B cell (primary cell): ENCODE data around the gene SIRPB1.

Experiments
- EZH2 ChIP-seq: IDR thresholded peaks from 2 replicates; pipeline ENCODE4 v1.6.1; 2012; ENCODE audit warnings: borderline replicate concordance, low read depth, mild to moderate bottlenecking, moderate library complexity, low read length; ENCODE audit not compliant: insufficient read depth, poor library complexity, severe bottlenecking
- TF ChIP-seq, protein P1 (sequence below): fragments of 200-600 bp; IDR thresholded peaks from one replicate; pipeline ENCODE4 v1.8.0; 2022; ENCODE audit warnings: antibody characterized with exemption, mild to moderate bottlenecking

DNA sequence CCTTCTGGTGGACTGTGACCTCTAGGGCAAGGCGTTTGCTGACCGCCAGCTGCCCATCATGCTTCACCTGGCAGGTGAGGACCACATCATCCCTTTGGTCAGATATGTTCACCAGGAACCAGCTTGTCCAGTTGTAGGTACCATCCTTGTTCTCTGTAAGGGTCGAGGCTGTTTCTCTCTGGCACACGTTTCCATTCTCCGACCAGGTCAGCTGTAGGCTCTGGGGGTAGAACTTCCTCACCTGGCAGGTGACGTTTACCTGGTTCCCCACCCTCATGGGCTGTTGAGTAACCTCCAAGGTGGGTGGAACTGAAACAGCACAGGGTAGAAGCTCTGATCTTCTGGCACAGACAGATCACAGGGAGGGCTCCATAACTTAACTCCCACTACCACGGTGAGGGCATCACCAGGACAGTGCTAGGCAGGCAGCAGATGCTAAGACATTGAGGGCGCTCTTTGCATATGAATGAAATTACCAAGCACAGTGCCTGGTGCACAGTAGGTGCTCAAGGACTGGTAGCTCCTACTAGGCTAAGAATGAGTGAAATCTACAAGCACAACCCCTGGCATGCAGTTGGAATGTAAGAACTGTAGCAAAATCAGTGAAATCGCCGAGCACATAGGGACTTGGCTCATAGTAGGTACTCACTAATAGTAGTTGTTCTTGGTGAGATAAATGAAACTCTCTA, 15.6 kb upstream of the SIRPB1 start:
- TF ChIP-seq, protein P1, sequence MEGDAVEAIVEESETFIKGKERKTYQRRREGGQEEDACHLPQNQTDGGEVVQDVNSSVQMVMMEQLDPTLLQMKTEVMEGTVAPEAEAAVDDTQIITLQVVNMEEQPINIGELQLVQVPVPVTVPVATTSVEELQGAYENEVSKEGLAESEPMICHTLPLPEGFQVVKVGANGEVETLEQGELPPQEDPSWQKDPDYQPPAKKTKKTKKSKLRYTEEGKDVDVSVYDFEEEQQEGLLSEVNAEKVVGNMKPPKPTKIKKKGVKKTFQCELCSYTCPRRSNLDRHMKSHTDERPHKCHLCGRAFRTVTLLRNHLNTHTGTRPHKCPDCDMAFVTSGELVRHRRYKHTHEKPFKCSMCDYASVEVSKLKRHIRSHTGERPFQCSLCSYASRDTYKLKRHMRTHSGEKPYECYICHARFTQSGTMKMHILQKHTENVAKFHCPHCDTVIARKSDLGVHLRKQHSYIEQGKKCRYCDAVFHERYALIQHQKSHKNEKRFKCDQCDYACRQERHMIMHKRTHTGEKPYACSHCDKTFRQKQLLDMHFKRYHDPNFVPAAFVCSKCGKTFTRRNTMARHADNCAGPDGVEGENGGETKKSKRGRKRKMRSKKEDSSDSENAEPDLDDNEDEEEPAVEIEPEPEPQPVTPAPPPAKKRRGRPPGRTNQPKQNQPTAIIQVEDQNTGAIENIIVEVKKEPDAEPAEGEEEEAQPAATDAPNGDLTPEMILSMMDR, result no peak
- no peak for TF ChIP-seq EZH2
